Measurements from ENCODE around the gene ZBTB45. TPM values are rescaled to one million over a fixed set of nuclear protein-coding genes. Genes with fewer than 3 reads are reported as not detected.
"Not testable (repeated sequence)": the region's sequence is repeated elsewhere in the genome, so short reads cannot be mapped to it uniquely, and the experiment has no call there.

The ZBTB45 gene
- total RNA-seq, 1 donor from 2014 or later, result 46.5 TPM

DNA sequence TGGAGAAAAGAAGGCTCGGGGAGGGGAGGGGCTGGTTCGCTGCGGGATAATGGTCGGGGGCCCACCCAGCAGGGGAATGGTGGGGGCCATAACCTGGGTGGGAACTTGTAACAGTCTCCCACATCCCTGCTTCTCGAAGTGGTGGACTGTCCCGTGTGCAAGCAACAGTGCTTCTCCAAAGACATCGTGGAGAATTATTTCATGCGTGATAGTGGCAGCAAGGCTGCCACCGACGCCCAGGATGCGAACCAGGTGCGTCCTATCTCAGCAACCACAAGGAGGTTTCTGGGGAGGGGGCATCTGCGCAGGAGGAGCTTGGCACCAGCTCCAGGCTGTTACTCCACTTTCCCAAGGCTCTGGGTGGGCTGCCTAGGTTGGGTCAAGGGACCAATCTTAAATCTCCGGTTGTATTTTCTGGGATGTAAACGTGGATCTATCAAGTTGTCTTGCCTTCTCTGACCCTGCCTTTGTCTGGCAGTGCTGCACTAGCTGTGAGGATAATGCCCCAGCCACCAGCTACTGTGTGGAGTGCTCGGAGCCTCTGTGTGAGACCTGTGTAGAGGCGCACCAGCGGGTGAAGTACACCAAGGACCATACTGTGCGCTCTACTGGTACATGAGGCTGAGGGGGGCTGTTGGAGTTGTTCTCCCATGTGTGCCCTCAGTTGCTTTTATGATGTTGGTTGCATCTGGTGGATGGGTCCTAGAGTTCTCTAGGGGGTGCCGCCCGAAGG lies 25.8 kb upstream of the ZBTB45 start:
- TF ChIP-seq, protein P1, sequence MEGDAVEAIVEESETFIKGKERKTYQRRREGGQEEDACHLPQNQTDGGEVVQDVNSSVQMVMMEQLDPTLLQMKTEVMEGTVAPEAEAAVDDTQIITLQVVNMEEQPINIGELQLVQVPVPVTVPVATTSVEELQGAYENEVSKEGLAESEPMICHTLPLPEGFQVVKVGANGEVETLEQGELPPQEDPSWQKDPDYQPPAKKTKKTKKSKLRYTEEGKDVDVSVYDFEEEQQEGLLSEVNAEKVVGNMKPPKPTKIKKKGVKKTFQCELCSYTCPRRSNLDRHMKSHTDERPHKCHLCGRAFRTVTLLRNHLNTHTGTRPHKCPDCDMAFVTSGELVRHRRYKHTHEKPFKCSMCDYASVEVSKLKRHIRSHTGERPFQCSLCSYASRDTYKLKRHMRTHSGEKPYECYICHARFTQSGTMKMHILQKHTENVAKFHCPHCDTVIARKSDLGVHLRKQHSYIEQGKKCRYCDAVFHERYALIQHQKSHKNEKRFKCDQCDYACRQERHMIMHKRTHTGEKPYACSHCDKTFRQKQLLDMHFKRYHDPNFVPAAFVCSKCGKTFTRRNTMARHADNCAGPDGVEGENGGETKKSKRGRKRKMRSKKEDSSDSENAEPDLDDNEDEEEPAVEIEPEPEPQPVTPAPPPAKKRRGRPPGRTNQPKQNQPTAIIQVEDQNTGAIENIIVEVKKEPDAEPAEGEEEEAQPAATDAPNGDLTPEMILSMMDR (IDR thresholded peaks at IDR 0.05), result no peak
- Histone ChIP-seq H3K27me3 (no peaks in the 10 kb centered on the region), H3K9me3 (no peaks in the 10 kb centered on the region), H3K27ac (peak overlapping the region; percentile 41 to 90), H3K4me3 (peak overlapping the region; percentile 75 to 82), H3K36me3 (peaks cover 34 to 39% of the 10 kb centered on the region in 2 donors), H3K4me1 (peaks cover 15 to 25% of the 10 kb centered on the region in 2 donors)
- DNase-seq (ENCODE audit: low spot score in 2 of 2), result no peak
- intact Hi-C loops (cut with DNase I), result no loop called here

DNA sequence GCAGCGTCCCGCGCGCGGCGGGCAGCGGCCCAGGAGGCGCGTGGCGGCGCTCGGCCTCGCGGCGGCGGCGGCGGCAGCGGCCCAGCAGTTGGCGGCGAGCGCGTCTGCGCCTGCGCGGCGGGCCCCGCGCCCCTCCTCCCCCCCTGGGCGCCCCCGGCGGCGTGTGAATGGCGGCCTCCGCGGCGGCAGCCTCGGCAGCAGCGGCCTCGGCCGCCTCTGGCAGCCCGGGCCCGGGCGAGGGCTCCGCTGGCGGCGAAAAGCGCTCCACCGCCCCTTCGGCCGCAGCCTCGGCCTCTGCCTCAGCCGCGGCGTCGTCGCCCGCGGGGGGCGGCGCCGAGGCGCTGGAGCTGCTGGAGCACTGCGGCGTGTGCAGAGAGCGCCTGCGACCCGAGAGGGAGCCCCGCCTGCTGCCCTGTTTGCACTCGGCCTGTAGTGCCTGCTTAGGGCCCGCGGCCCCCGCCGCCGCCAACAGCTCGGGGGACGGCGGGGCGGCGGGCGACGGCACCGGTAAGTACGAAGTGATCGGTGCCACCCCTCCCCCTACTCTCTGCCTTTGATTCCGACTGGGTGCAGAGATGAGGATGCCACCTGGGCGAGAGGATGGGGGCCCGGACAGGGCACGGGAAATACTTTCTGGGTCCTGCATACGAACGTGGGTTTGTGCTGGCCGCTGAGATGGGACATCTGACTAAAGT lies 25.1 kb upstream of the ZBTB45 start:
- peaks cover 15 to 25% of the 10 kb centered on the region in 2 donors for H3K4me1 ChIP-seq
- intact Hi-C loops (cut with DNase I), result loop anchor here (1.0 kb wide), 4 partner anchors 10 to 45 kb away; partner anchors contain the start of genes MZF1 and ZBTB45
- TF ChIP-seq, protein P1 (IDR thresholded peaks at IDR 0.05), result peak in 1 of 3 experiments; percentile 24
- no peak for DNase-seq (ENCODE audit: low spot score in 2 of 2)
- peak overlapping the region; percentile 75 to 82 for H3K4me3 ChIP-seq
- H3K9me3 ChIP-seq, result no peaks in the 10 kb centered on the region
- no peaks in the 10 kb centered on the region for H3K27me3 ChIP-seq
- peak overlapping the region; percentile 90 to 94 for H3K27ac ChIP-seq
- H3K36me3 ChIP-seq, result peaks cover 27 to 32% of the 10 kb centered on the region in 2 donors

DNA sequence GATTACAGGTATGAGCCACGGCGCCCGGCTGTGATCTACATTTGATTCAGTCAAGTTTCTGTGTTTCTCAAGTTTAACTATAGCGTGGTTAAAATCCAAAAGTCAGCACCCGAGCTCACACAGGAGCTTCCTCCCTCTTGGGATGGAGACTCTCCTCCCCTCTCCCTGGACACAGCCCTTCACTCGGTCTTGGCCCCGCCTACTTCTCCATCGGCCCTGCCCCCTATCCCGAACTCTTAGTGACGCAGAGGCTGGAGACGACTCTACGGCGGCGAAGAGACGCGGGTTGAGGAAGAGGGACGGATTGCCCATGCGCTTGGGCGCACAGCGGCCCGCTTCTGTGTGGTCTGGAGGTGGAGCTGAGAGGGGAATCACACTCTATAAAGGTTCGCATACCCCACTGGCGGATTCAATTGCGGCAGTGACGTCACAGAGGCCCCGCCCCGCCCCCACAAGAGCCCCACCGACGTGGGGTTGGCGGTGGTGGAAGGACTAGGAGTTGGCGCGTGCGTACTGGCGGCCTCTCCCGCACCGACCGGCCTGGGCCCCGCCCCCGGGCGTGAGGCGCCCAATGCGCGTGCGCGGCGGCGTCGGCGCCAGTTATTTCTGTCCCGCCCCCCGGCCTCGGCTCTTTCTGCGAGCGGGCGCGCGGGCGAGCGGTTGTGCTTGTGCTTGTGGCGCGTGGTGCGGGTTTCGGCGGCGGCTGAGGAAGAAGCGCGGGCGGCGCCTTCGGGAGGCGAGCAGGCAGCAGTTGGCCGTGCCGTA lies 24.4 kb upstream of the ZBTB45 start, which contains the start of gene TRIM28:
TSS of gene TRIM28 (plus strand) at position 239 of the 765 bp plus-strand sequence. CDS start 694 bp downstream, outside the sequence.
- H3K9me3 ChIP-seq, result no peaks in the 10 kb centered on the region
- H3K4me3 ChIP-seq, result peak within 1 kb of the TSS; percentile 75 to 82
- H3K27ac ChIP-seq, result peak within 1 kb of the TSS; percentile 90 to 94
- TF ChIP-seq, protein P1 (IDR thresholded peaks at IDR 0.05), result peak in 1 of 3 experiments; percentile 6
- intact Hi-C loops (cut with DNase I), result loop anchor here (1.0 kb wide), 4 partner anchors 10 to 45 kb away; partner anchors contain the start of genes MZF1 and ZBTB45
- H3K27me3 ChIP-seq, result no peaks in the 10 kb centered on the region
- H3K36me3 ChIP-seq, result peaks cover 19 to 24% of the 10 kb centered on the region in 2 donors
- peak; percentile 95 to 99 for DNase-seq (ENCODE audit: low spot score in 2 of 2)
- H3K4me1 ChIP-seq, result peaks cover 15 to 25% of the 10 kb centered on the region in 2 donors

DNA sequence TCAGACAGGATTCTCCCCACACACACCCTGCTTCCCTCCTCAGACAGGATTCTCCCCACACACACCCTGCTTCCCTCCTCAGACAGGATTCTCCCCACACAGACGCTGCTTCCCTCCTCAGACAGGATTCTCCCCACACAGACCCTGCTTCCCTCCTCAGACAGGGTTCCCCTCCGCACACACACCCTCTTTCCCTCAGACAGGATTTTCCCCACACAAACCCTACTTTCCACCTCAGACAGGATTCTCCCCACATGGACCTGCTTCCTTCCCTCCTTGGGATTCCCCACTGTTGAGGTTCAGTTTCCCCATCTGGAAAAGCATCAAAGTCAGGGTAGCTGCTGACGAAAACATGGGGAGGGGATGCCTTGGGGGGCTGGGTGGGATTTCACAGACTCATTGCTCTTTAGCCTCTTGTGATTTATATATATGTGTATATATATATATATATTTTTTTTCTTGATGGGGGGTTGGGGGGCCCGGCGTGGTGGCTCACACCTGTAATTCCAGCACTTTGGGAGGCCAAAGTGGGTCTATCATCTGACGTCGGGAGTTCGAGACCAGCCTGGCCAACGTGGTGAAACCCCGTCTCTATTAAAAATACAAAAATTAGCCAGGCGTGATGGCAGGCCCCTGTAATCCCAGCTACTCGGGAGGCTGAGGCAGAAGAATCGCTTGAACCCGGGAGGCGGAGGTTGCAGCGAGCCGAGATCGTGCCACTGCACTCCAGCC lies 23.2 kb upstream of the ZBTB45 start:
- DNase-seq (ENCODE audit: low spot score in 2 of 2); H3K9me3 ChIP-seq; intact Hi-C loops (cut with DNase I); H3K27me3 ChIP-seq: not testable (repeated sequence)
- Histone ChIP-seq H3K36me3 (peaks cover 7 to 12% of the 10 kb centered on the region in 2 donors), H3K4me3 (peak overlapping the region; percentile 75 to 82), H3K4me1 (peaks cover 15 to 32% of the 10 kb centered on the region in 2 donors), H3K27ac (peak overlapping the region; percentile 90 to 94)

DNA sequence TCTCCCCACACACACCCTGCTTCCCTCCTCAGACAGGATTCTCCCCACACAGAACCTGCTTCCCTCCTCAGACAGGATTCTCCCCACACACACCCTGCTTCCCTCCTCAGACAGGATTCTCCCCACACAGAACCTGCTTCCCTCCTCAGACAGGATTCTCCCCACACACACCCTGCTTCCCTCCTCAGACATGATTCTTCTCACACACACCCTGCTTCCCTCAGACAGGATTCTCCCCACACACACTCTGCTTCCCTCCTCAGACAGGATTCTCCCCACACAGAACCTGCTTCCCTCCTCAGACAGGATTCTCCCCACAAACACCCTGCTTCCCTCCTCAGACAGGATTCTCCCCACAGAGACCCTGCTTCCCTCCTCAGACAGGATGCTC lies 19.6 kb upstream of the ZBTB45 start:
- H3K27ac ChIP-seq; H3K36me3 ChIP-seq; H3K4me3 ChIP-seq; DNase-seq (ENCODE audit: low spot score in 2 of 2); intact Hi-C loops (cut with DNase I); H3K9me3 ChIP-seq: not testable (repeated sequence)
- H3K4me1 ChIP-seq, result peaks cover 0 to 12% of the 10 kb centered on the region in 2 donors
- H3K27me3 ChIP-seq, result peaks cover 13% of the 10 kb centered on the region
